H1 (cell line): ENCODE data around the gene MTMR6. TPM values are rescaled to one million over a fixed set of nuclear protein-coding genes. Genes with fewer than 3 reads are reported as not detected.

ENCODE experiments used
- CTCF ChIA-PET: fragments of 300-600 bp; sonication (Branson Sonifier 250); formaldehyde crosslinking; loops from one replicate; lab custom pipeline; 2021; ENCODE audit not compliant: partially characterized antibody; lab: Charles Lee
- POLR2A ChIA-PET: fragments of 300-600 bp; sonication (Branson Sonifier 250); formaldehyde crosslinking; loops from one replicate; lab custom pipeline; 2021; ENCODE audit warnings: inconsistent platforms; ENCODE audit not compliant: partially characterized antibody; lab: Charles Lee
- DNase-seq, 2 experiments: peaks; one replicate each; pipeline versions ENCODE4 v3.0.0 to v3.0.0-alpha.2; 2010 to 2022; ENCODE audit warnings: low spot score in 2 of 2, low read depth in 1 of 2, mixed read lengths in 1 of 2
- FAIRE-seq: peaks from 2 replicates; lab custom pipeline; 2011; peaks lifted over from hg19 to GRCh38; lab: Jason Lieb, UNC
- H2AFZ ChIP-seq: 2 replicates; pipeline ENCODE4 v1.8.1; 2012; ENCODE audit warnings: low read length, inconsistent platforms
- H2AK5ac ChIP-seq: 2 replicates; pipeline ENCODE4 v1.6.1; 2013; ENCODE audit warnings: low read depth, low read length
- H2BK120ac ChIP-seq: replicated peaks from 2 replicates; pipeline ENCODE3; 2013; ENCODE audit warnings: low read depth, low read length, inconsistent platforms
- H2BK12ac ChIP-seq: 2 replicates; pipeline ENCODE4 v1.6.1; 2013; ENCODE audit warnings: low read depth, low read length
- H2BK15ac ChIP-seq: 2 replicates; pipeline ENCODE4 v1.6.1; 2013; ENCODE audit warnings: low read length
- H2BK20ac ChIP-seq: 2 replicates; pipeline ENCODE4 v1.6.1; 2013; ENCODE audit warnings: low read length
- H2BK5ac ChIP-seq: 2 replicates; pipeline ENCODE4 v1.6.1; 2013; ENCODE audit warnings: low read depth, low read length
- H3K14ac ChIP-seq: 2 replicates; pipeline ENCODE4 v1.6.1; 2013; ENCODE audit warnings: inconsistent platforms; ENCODE audit not compliant: insufficient read length
- H3K18ac ChIP-seq: 2 replicates; pipeline ENCODE4 v1.6.1; 2013; ENCODE audit warnings: low read length; ENCODE audit errors: extremely low read depth
- H3K23ac ChIP-seq: 2 replicates; pipeline ENCODE4 v1.6.1; 2013; ENCODE audit warnings: inconsistent platforms; ENCODE audit not compliant: insufficient read length
- H3K23me2 ChIP-seq: 2 replicates; pipeline ENCODE4 v1.6.1; 2013; ENCODE audit warnings: low read depth, low read length
- H3K27ac ChIP-seq: 2 replicates; pipeline ENCODE4 v1.6.1; 2011; ENCODE audit warnings: low read depth, low read length, inconsistent platforms
- H3K27me3 ChIP-seq, 4 experiments: replicated peaks in 1 of 4; 1 replicate in 1 of 4; 2 replicates in 3 of 4; pipeline versions ENCODE4 v1.6.1 to v1.8.1; 2011 to 2013; ENCODE audit warnings: low read length in 3 of 4, mild to moderate bottlenecking in 3 of 4, inconsistent platforms in 2 of 4, mixed read lengths in 2 of 4, moderate library complexity in 1 of 4; ENCODE audit not compliant: control insufficient read depth in 3 of 4, insufficient read depth in 3 of 4; ENCODE audit errors: extremely low read depth in 1 of 4
- H3K36me3 ChIP-seq, 4 experiments: 2 replicates each; pipeline versions ENCODE4 v1.6.1 to v1.8.1; 2011 to 2013; ENCODE audit warnings: mild to moderate bottlenecking in 4 of 4, low read length in 3 of 4, moderate library complexity in 2 of 4, control low read depth in 1 of 4, inconsistent platforms in 1 of 4; ENCODE audit not compliant: insufficient read depth in 4 of 4, control insufficient read depth in 2 of 4
- H3K4ac ChIP-seq: replicated peaks from 2 replicates; pipeline ENCODE3; 2013; ENCODE audit warnings: low read length, low read depth, mixed read lengths, inconsistent platforms; ENCODE audit not compliant: insufficient read length
- H3K4me1 ChIP-seq, 4 experiments: replicated peaks in 1 of 4; 1 replicate in 1 of 4; 2 replicates in 3 of 4; pipeline versions ENCODE4 v1.6.1 to v1.8.1; 2011 to 2013; ENCODE audit warnings: low read length in 3 of 4, inconsistent platforms in 2 of 4, mixed read lengths in 1 of 4; ENCODE audit not compliant: insufficient read depth in 4 of 4, control insufficient read depth in 3 of 4
- H3K4me2 ChIP-seq, 2 experiments: 2 replicates each; pipeline versions ENCODE4 v1.6.1 to v1.8.1; 2011 to 2013; ENCODE audit warnings: low read depth in 2 of 2, low read length in 2 of 2, control low read depth in 1 of 2, inconsistent platforms in 1 of 2, mild to moderate bottlenecking in 1 of 2; ENCODE audit not compliant: insufficient read depth in 1 of 2
- H3K4me3 ChIP-seq, 4 experiments: fragments of 200-600, 300-600 bp in 1 of 4; sonication (generic), shearing (Covaris generic), sonication (Bioruptor Twin) in 1 of 4; 2 replicates each; pipeline versions ENCODE4 v1.5.1 to v1.8.1; 2011 to 2016; ENCODE audit warnings: low read length in 4 of 4, low read depth in 3 of 4, control low read depth in 2 of 4, inconsistent platforms in 2 of 4, mild to moderate bottlenecking in 2 of 4, mixed read lengths in 1 of 4, moderate library complexity in 1 of 4; ENCODE audit not compliant: insufficient read depth in 2 of 4; ENCODE audit errors: extremely low read depth in 1 of 4
- H3K56ac ChIP-seq: replicated peaks from 2 replicates; pipeline ENCODE3; 2013; ENCODE audit warnings: low read depth, mild to moderate bottlenecking, mixed read lengths, low read length, inconsistent platforms; ENCODE audit not compliant: insufficient read length
- H3K79me1 ChIP-seq: 2 replicates; pipeline ENCODE4 v1.6.1; 2013; ENCODE audit warnings: low read depth, low read length, control low read depth
- H3K79me2 ChIP-seq, 2 experiments: 2 replicates each; pipeline versions ENCODE4 v1.6.1 to v1.8.1; 2012 to 2013; ENCODE audit warnings: low read length in 2 of 2, mild to moderate bottlenecking in 2 of 2, inconsistent platforms in 1 of 2; ENCODE audit not compliant: insufficient read depth in 2 of 2, control insufficient read depth in 1 of 2
- H3K9ac ChIP-seq, 4 experiments: replicated peaks in 1 of 4; 1 replicate in 1 of 4; 2 replicates in 3 of 4; pipeline versions ENCODE4 v1.6.1 to v1.8.1; 2011 to 2013; ENCODE audit warnings: low read depth in 3 of 4, low read length in 3 of 4, control low read depth in 2 of 4, mild to moderate bottlenecking in 2 of 4, moderate library complexity in 2 of 4, inconsistent platforms in 1 of 4; ENCODE audit errors: extremely low read depth in 1 of 4
- H3K9me3 ChIP-seq, 2 experiments: 2 replicates each; pipeline versions ENCODE4 v1.6.1 to v1.8.1; 2012 to 2013; ENCODE audit warnings: mild to moderate bottlenecking in 2 of 2, moderate library complexity in 2 of 2, control low read depth in 1 of 2, inconsistent platforms in 1 of 2, low read depth in 1 of 2, low read length in 1 of 2, mixed read lengths in 1 of 2; ENCODE audit not compliant: insufficient read depth in 2 of 2
- H4K20me1 ChIP-seq, 2 experiments: replicated peaks in 1 of 2; 2 replicates each; pipeline versions ENCODE3 to v1.8.1; 2011 to 2013; ENCODE audit warnings: inconsistent platforms in 2 of 2, low read length in 2 of 2, mild to moderate bottlenecking in 1 of 2; ENCODE audit not compliant: insufficient read depth in 2 of 2, control insufficient read depth in 1 of 2
- H4K5ac ChIP-seq: 2 replicates; pipeline ENCODE4 v1.6.1; 2013; ENCODE audit warnings: low read length, low read depth, mixed read lengths, inconsistent platforms; ENCODE audit not compliant: insufficient read length
- H4K8ac ChIP-seq: 2 replicates; pipeline ENCODE4 v1.8.0; 2013; ENCODE audit warnings: mild to moderate bottlenecking, moderate library complexity, low read length, inconsistent platforms; ENCODE audit not compliant: insufficient read depth; ENCODE audit errors: extremely low read depth
- H4K91ac ChIP-seq: replicated peaks from 2 replicates; pipeline ENCODE3; 2013; ENCODE audit warnings: low read length, mixed read lengths, inconsistent platforms; ENCODE audit not compliant: insufficient read length
- ATF2 ChIP-seq: IDR thresholded peaks from 2 replicates; pipeline ENCODE4 v1.6.1; 2012; ENCODE audit warnings: low read length, inconsistent platforms
- BRCA1 ChIP-seq: IDR thresholded peaks from 2 replicates; pipeline ENCODE4 v1.6.1; 2012; ENCODE audit warnings: low read depth, low read length, improper control_type of control experiment
- CBX5 ChIP-seq: fragments of 300-800, 300-1000 bp; sonication (generic); IDR thresholded peaks from 2 replicates; pipeline ENCODE4 v1.7.1; 2016; ENCODE audit warnings: antibody characterized with exemption, low read length, low read depth
- EGR1 ChIP-seq: IDR thresholded peaks from 2 replicates; pipeline ENCODE4 v1.6.1; 2011; ENCODE audit warnings: low read depth, low read length, borderline replicate concordance
- MAFK ChIP-seq: IDR thresholded peaks from 2 replicates; pipeline ENCODE4 v1.6.1; 2012; ENCODE audit warnings: low read depth, mild to moderate bottlenecking, improper control_type of control experiment, low read length
- PHF8 ChIP-seq: fragments of 200-600 bp; sonication (generic); conservative IDR thresholded peaks from 2 replicates; pipeline ENCODE4 v1.7.1; 2012; ENCODE audit warnings: low read depth, mild to moderate bottlenecking, inconsistent platforms, low read length, moderate library complexity
- POLR2A ChIP-seq, 2 experiments: IDR thresholded peaks; 1 replicate in 1 of 2; 2 replicates in 1 of 2; pipeline ENCODE4 v1.6.1; 2011; ENCODE audit warnings: low read depth in 2 of 2, low read length in 2 of 2, mild to moderate bottlenecking in 2 of 2; ENCODE audit errors: control extremely low read depth in 1 of 2
- POU5F1 ChIP-seq: IDR thresholded peaks from 2 replicates; pipeline ENCODE4 v1.6.1; 2011; ENCODE audit warnings: low read depth, mild to moderate bottlenecking, low read length, moderate library complexity
- SAP30 ChIP-seq: fragments of 300-600 bp; sonication (generic); IDR thresholded peaks from 2 replicates; pipeline ENCODE4 v1.7.1; 2012; ENCODE audit warnings: low read length, moderate library complexity, mild to moderate bottlenecking, inconsistent platforms; ENCODE audit not compliant: insufficient read depth, insufficient replicate concordance
- TEAD4 ChIP-seq: IDR thresholded peaks from 2 replicates; pipeline ENCODE4 v1.6.1; 2012; ENCODE audit warnings: low read depth, low read length, inconsistent platforms, mixed read lengths
- USF2 ChIP-seq: IDR thresholded peaks from 2 replicates; pipeline ENCODE4 v1.6.1; 2011; ENCODE audit warnings: low read length, improper control_type of control experiment
- ZNF274 ChIP-seq: IDR thresholded peaks from 2 replicates; pipeline ENCODE4 v1.7.0; 2012; ENCODE audit warnings: low read length, borderline replicate concordance; ENCODE audit errors: extremely low read depth
- WGBS, 2 experiments: shearing (Covaris generic) in 1 of 2; methylation state at CpG; one replicate each; pipeline versions ENCODE4 v1.1.6 to v1.1.7; 2013 to 2015; ENCODE audit warnings: low lambda C conversion rate in 2 of 2, mixed read lengths in 2 of 2, inconsistent platforms in 1 of 2, low coverage in 1 of 2, missing lambda C conversion rate in 1 of 2; ENCODE audit not compliant: insufficient replicate concordance in 2 of 2, insufficient coverage in 1 of 2, insufficient read length in 1 of 2; ENCODE audit errors: extremely low coverage in 1 of 2, missing lambda C conversion rate in 1 of 2; 5-methylcytosine and 5-hydroxymethylcytosine counted together
- polyA plus RNA-seq, 7 experiments: library from polyadenylated mRNA; depleted of rRNA in 3 of 7; stranded (reverse) in 5 of 7; unstranded in 2 of 7; fragments of >200 nt in 5 of 7; fragments of 200-250 nt in 2 of 7; gene quantifications; 1 replicate in 5 of 7; 2 replicates in 1 of 7; 4 replicates in 1 of 7; pipeline versions ENCODE4 v1.2.1 to v1.2.3, GENCODE V29; 2011 to 2013; ENCODE audit warnings: missing spikeins in 2 of 7, mixed read lengths in 2 of 7
- total RNA-seq: library from RNA; stranded (reverse); fragmentation: NEBNext Ultra II Directional; extraction: Animal tissue kit (Norgen Biotek cat#: 25700); gene quantifications from 2 replicates; pipeline ENCODE4 v1.2.1, GENCODE V29; 2021

Gene MTMR6
- total and polyA plus RNA-seq, 2 of the 8 experiments (the other 6 are each of a cell fraction or from before 2014, with no cell fraction given): 2.1 to 8.4 TPM

GRCh38 chr13:25244123-25244522, 43.2 kb downstream of the MTMR6 start:
- no peaks in the 10 kb centered on the region for H3K23me2 ChIP-seq
- no peaks in the 10 kb centered on the region for H4K20me1 ChIP-seq
- no peaks in the 10 kb centered on the region for H3K9me3 ChIP-seq
- H3K4me1 ChIP-seq: no peaks in the 10 kb centered on the region
- H3K56ac ChIP-seq: no peak overlapping the region
- H3K4ac ChIP-seq: no peak overlapping the region
- no peak overlapping the region for H3K18ac ChIP-seq
- ChIA-PET CTCF (interaction anchor here (0.7 to 2.0 kb wide), 4 partner anchors 10 to 130 kb away, joined by 3 to 7 read pairs (median 4); no protein-coding TSS in a partner anchor), POLR2A (interaction anchor here (0.6 to 1.4 kb wide), 2 partner anchors 10 to 773 kb away, joined by 3 read pairs; no protein-coding TSS in a partner anchor)
- no peaks in the 10 kb centered on the region for H3K79me2 ChIP-seq
- no peak overlapping the region for H3K4me2 ChIP-seq
- no peaks in the 10 kb centered on the region for H3K27me3 ChIP-seq
- H3K9ac ChIP-seq: no peak overlapping the region
- no peak for DNase-seq
- no peak overlapping the region for H2AK5ac ChIP-seq
- no peak overlapping the region for H3K14ac ChIP-seq
- no peak overlapping the region for H4K5ac ChIP-seq
- WGBS, 2 experiments: 95% methylated on average over 6 of the region's 6 CpGs; no CpG with 5 or more reads in 1 of the 2 experiments
- H2BK120ac ChIP-seq: no peak overlapping the region
- no peak overlapping the region for H3K27ac ChIP-seq
- H2BK20ac ChIP-seq: no peak overlapping the region
- H3K36me3 ChIP-seq: no peaks in the 10 kb centered on the region
- no peak overlapping the region for H2AFZ ChIP-seq
- no peak overlapping the region for H3K4me3 ChIP-seq
- H3K79me1 ChIP-seq: no peaks in the 10 kb centered on the region
- FAIRE-seq: no peak
- H2BK15ac ChIP-seq: no peak overlapping the region
- H4K8ac ChIP-seq: no peak overlapping the region
- no peak overlapping the region for H3K23ac ChIP-seq
- no peak overlapping the region for H2BK12ac ChIP-seq
- H4K91ac ChIP-seq: no peak overlapping the region
- H2BK5ac ChIP-seq: no peak overlapping the region
- TF ChIP-seq BRCA1 (no peak), EGR1 (no peak), POU5F1 (no peak), ATF2 (no peak), USF2 (no peak), POLR2A (IDR thresholded peaks at IDR 0.05; ENCODE audit: control extremely low read depth in 1 of 2, low read depth in 2 of 2, low read length in 2 of 2) (no peak), PHF8 (no peak), ZNF274 (no peak), CBX5 (no peak), TEAD4 (no peak), MAFK (no peak), SAP30 (no peak)
